ENCODE results near the gene CELF5. TPM values are rescaled to one million over a fixed set of nuclear protein-coding genes. Genes with fewer than 3 reads are reported as not detected.
A peak's percentile ranks its signal among the peaks of the same experiment; 100 is the strongest.

The CELF5 gene
- total RNA-seq = under 1 TPM in 2 of 3 donors, not detected in 1; 0.41 to 0.83 TPM
- 0.05 TPM for total RNA-seq (2013)

DNA sequence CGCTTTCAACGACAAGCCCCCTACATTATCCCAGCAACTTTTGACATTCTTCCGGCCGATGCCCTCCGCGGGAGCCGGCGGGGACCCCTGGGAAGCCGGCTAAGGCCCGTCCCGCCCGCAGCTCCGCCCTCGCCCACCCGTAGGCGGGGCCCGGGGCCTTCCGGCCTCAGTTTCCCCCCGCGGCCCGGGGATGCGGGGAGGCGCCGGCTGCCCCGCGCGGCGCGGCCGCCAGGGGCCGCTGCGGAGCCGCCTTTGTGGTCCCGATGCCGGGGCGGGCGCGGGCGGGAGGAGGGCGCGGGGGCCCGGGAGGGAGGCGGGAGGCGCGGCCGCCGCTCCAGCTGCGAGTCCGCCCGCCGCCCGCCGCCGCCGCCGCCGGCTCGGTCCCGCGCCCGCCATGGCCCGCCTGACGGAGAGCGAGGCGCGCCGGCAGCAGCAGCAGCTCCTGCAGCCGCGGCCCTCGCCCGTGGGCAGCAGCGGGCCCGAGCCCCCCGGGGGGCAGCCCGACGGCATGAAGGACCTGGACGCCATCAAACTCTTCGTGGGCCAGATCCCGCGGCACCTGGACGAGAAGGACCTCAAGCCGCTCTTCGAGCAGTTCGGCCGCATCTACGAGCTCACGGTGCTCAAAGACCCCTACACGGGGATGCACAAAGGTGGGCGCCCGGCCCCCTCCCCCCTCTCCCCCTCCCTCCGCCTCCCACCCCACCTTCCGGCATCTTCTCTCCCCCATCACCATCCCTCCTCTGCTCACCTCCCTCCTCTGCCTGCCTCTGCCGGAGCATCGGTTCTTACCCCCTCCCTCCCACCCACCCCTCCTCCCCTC is at the start of gene CELF5:
Gene CELF5, plus strand, starts transcription at position 316 of the 823 bp plus-strand sequence. Its CDS starts 79 bp downstream, at position 395.
- H3K9me3 ChIP-seq (ENCODE audit: control insufficient read depth, insufficient read depth, low read length) = no peaks in the 10 kb centered on the region
- H3K4me3 Mint-ChIP-seq = peak within 1 kb of the TSS; percentile 47
- peaks cover 5% of the 10 kb centered on the region for H3K4me1 ChIP-seq (ENCODE audit: control insufficient read depth, insufficient read depth, low read length)
- H3K36me3 ChIP-seq (ENCODE audit: control insufficient read depth, insufficient read depth, low read length) = no peaks in the 10 kb centered on the region
- H3K27ac ChIP-seq (ENCODE audit: low read length) = no peak within 1 kb of the TSS
- peaks cover 21% of the 10 kb centered on the region for H3K27me3 ChIP-seq (ENCODE audit: control insufficient read depth, insufficient read depth, low read length)
- 1% methylated on average over 92 of the region's 94 CpGs for WGBS (ENCODE audit: insufficient coverage)
- TF ChIP-seq, protein P1, sequence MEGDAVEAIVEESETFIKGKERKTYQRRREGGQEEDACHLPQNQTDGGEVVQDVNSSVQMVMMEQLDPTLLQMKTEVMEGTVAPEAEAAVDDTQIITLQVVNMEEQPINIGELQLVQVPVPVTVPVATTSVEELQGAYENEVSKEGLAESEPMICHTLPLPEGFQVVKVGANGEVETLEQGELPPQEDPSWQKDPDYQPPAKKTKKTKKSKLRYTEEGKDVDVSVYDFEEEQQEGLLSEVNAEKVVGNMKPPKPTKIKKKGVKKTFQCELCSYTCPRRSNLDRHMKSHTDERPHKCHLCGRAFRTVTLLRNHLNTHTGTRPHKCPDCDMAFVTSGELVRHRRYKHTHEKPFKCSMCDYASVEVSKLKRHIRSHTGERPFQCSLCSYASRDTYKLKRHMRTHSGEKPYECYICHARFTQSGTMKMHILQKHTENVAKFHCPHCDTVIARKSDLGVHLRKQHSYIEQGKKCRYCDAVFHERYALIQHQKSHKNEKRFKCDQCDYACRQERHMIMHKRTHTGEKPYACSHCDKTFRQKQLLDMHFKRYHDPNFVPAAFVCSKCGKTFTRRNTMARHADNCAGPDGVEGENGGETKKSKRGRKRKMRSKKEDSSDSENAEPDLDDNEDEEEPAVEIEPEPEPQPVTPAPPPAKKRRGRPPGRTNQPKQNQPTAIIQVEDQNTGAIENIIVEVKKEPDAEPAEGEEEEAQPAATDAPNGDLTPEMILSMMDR (IDR thresholded peaks at IDR 0.05) = peak; percentile 69
- no peak within 1 kb of the TSS for H3K27ac Mint-ChIP-seq
- no peaks in the 10 kb centered on the region for H3K36me3 Mint-ChIP-seq
- H3K4me3 ChIP-seq (ENCODE audit: low read length) = no peak within 1 kb of the TSS
- H3K9me3 Mint-ChIP-seq = no peaks in the 10 kb centered on the region
- peaks cover 0 to 6% of the 10 kb centered on the region in 2 donors for H3K4me1 Mint-ChIP-seq
- peaks cover 5 to 30% of the 10 kb centered on the region in 2 donors for H3K27me3 Mint-ChIP-seq (ENCODE audit: low read depth in 2 of 2)
- DNase-seq = peak; percentile 53 to 79
- intact Hi-C loops (cut with micrococcal nuclease) = no loop called here
- peak; percentile 79 to 95 (median 89) for ATAC-seq

DNA sequence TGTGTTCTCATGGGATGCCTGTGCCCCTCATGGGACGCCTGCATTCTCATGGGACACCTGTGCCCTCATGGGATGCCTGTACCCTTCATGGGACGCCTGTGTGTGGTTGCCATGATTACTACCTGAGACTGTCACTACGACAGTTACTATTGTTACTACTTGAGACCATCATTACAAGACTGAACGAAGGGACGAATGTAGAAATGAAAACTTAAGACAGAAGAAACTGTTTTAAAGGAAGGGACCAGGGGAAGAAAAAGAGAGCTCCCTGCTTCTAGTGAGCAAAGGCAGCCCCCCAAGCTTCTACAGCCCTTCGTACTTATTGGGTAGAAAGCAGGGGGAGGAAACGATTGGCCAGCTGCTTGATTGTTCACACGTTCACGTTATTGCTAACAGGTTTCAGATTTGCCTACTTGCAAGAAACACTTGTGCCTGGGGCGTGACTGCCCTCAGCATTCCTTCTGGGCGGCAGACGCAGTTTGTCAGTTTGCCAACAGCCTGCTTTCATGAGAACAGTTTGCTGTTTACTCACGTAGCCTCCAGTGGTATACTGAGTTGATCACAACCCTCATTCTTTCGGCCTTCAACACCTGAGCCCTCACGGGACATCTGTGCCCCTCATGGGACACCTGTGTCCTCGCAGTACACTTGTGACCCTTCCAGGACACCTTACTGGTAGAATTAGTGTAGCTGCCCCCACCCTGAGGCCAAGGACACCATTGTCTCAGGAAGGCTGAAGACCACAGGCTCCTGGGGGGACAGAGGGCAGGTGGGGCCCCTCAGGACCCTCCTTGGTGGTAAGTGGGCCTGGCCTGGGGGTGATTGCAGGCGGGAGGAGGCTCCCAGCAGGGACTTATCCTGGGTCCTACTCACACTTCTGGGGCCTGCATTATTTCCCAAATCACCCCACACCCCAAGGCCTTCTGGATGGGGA is 48.4 kb upstream of the CELF5 start:
- ATAC-seq (peak in 2 of 3 donors; percentile 8 to 22), DNase-seq (peak; percentile 42 to 71)
- Histone ChIP-seq H3K4me3 (ENCODE audit: low read length) (no peak overlapping the region), H3K27me3 (ENCODE audit: control insufficient read depth, insufficient read depth, low read length) (no peaks in the 10 kb centered on the region), H3K36me3 (ENCODE audit: control insufficient read depth, insufficient read depth, low read length) (peaks cover 2% of the 10 kb centered on the region), H3K9me3 (ENCODE audit: control insufficient read depth, insufficient read depth, low read length) (peaks cover 3% of the 10 kb centered on the region), H3K4me1 (ENCODE audit: control insufficient read depth, insufficient read depth, low read length) (peaks cover 46% of the 10 kb centered on the region), H3K27ac (ENCODE audit: low read length) (peak overlapping the region; percentile 88)
- no peaks in the 10 kb centered on the region for H3K9me3 Mint-ChIP-seq
- peaks cover 27 to 43% of the 10 kb centered on the region in 2 donors for H3K4me1 Mint-ChIP-seq
- TF ChIP-seq, protein P1 (IDR thresholded peaks at IDR 0.05) = no peak
- peak overlapping the region; percentile 35 for H3K4me3 Mint-ChIP-seq
- H3K27ac Mint-ChIP-seq = peak overlapping the region; percentile 72 to 98
- intact Hi-C loops (cut with micrococcal nuclease) = loop anchor here (1.0 to 5.0 kb wide), 2 partner anchors 9 to 44 kb away; partner anchors contain the start of gene NCLN
- no peaks in the 10 kb centered on the region for H3K36me3 Mint-ChIP-seq
- no peaks in the 10 kb centered on the region for H3K27me3 Mint-ChIP-seq (ENCODE audit: low read depth in 2 of 2)
- WGBS (ENCODE audit: insufficient coverage) = 54% methylated on average over 15 of the region's 17 CpGs

DNA sequence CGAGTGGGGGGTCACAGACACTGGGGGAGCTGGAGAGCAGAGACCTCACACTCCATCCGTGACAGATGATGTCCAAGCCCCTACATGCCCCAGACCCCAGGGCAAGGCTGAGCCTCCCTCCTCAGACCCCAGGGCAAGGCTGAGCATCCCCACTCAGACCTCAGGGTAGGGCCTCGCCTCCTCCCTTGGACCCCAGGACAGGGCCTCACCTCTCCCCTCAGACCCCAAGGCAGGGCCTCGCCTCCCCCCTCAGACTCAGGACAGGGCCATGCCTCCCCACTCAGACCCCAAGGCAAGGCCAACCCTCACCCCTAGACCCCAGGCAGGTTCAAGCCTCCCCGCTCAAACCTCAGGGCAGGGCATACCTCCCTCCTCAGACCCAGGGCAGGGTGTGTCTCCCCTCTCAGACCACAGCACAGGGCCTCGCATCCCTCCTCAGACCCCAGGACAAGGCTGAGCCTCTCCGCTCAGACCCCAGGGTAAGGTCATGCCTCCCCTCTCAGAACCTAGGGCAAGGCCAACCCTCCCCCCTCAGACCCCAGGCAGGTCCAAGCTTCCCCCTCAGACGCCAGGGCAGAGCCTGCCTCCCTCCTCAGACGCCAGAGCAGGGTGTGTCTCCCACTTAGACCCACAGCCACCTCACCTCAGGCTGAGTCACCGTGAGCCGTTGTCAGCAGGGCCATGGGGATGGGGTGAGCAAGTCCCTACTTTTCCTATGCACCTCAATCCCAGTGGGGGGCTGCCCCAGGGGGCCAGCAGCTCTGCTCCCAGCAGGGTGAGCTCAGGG is 47.6 kb upstream of the CELF5 start:
- intact Hi-C loops (cut with micrococcal nuclease) = loop anchor here (1.0 to 5.0 kb wide), 2 partner anchors 8 to 45 kb away; partner anchors contain the start of gene NCLN
- 44% methylated on average over 11 of the region's 11 CpGs for WGBS (ENCODE audit: insufficient coverage)

More for the DNA sequence above, 47.6 kb upstream of the CELF5 start:
- H3K36me3 ChIP-seq (ENCODE audit: control insufficient read depth, insufficient read depth, low read length) = peaks cover 7% of the 10 kb centered on the region
- peaks cover 3% of the 10 kb centered on the region for H3K9me3 ChIP-seq (ENCODE audit: control insufficient read depth, insufficient read depth, low read length)
- Mint-ChIP-seq H3K27me3 (ENCODE audit: low read depth in 2 of 2) (no peaks in the 10 kb centered on the region), H3K9me3 (no peaks in the 10 kb centered on the region), H3K27ac (peak overlapping the region; percentile 72 to 98), H3K36me3 (no peaks in the 10 kb centered on the region), H3K4me3 (peak overlapping the region; percentile 78), H3K4me1 (peaks cover 27 to 40% of the 10 kb centered on the region in 2 donors)
- ATAC-seq = peak; percentile 61 to 78 (median 68)
- peak overlapping the region; percentile 88 for H3K27ac ChIP-seq (ENCODE audit: low read length)
- H3K4me3 ChIP-seq (ENCODE audit: low read length) = peak overlapping the region; percentile 11
- TF ChIP-seq, protein P1 (IDR thresholded peaks at IDR 0.05) = no peak
- DNase-seq = peak; percentile 67 to 81
- no peaks in the 10 kb centered on the region for H3K27me3 ChIP-seq (ENCODE audit: control insufficient read depth, insufficient read depth, low read length)
- H3K4me1 ChIP-seq (ENCODE audit: control insufficient read depth, insufficient read depth, low read length) = peaks cover 48% of the 10 kb centered on the region
